Measurements from ENCODE around the gene C16orf87.
A peak's percentile ranks its signal among the peaks of the same experiment; 100 is the strongest.
"Not testable (repeated sequence)": the region's sequence is repeated elsewhere in the genome, so short reads cannot be mapped to it uniquely, and the experiment has no call there.

The C16orf87 gene

GRCh38 chr16:46796764-46797269 is 34.2 kb downstream of the C16orf87 start:
- DNase-seq, result no peak

GRCh38 chr16:46793841-46794240 is 37.1 kb downstream of the C16orf87 start:
- no peak for DNase-seq

GRCh38 chr16:46790599-46791270 is 40.2 kb downstream of the C16orf87 start:
- no peak for DNase-seq

- DNase-seq, result peak; percentile 34
Measured at GRCh38 chr16:46789499-46790414, 41.2 kb downstream of the C16orf87 start.

- DNase-seq, result no peak
Measured at GRCh38 chr16:46788891-46789474, 42.0 kb downstream of the C16orf87 start.

GRCh38 chr16:46787909-46788308 is 43.1 kb downstream of the C16orf87 start:
- no peak for DNase-seq

- DNase-seq, result no peak
Measured at GRCh38 chr16:46785076-46785845, 45.7 kb downstream of the C16orf87 start.

GRCh38 chr16:46784569-46784968 is 46.4 kb downstream of the C16orf87 start:
- DNase-seq, result not testable (repeated sequence)

GRCh38 chr16:46783800-46784199 is 47.2 kb downstream of the C16orf87 start:
- no peak for DNase-seq

GRCh38 chr16:46782320-46782719 is 48.7 kb downstream of the C16orf87 start:
- DNase-seq, result no peak

- no peak for DNase-seq
Measured at GRCh38 chr16:46777804-46778203, 53.2 kb downstream of the C16orf87 start.

- DNase-seq, result no peak
Measured at GRCh38 chr16:46775214-46775613, 55.8 kb downstream of the C16orf87 start.

GRCh38 chr16:46774743-46775177 is 56.2 kb downstream of the C16orf87 start:
- no peak for DNase-seq

- DNase-seq, result no peak
Measured at GRCh38 chr16:46772463-46772862, 58.5 kb downstream of the C16orf87 start.

GRCh38 chr16:46768809-46769208 is 62.2 kb downstream of the C16orf87 start:
- peak; percentile 94 for DNase-seq

GRCh38 chr16:46765050-46765449 is 65.9 kb downstream of the C16orf87 start:
- no peak for DNase-seq

- peak; percentile 82 for DNase-seq
Measured at GRCh38 chr16:46763147-46763546, 67.8 kb downstream of the C16orf87 start.

GRCh38 chr16:46762583-46762982 is 68.4 kb downstream of the C16orf87 start:
- DNase-seq, result no peak

GRCh38 chr16:46759309-46759708 is 71.7 kb downstream of the C16orf87 start:
- no peak for DNase-seq

- DNase-seq, result peak; percentile 81
Measured at GRCh38 chr16:46757339-46758050, 73.5 kb downstream of the C16orf87 start.

- DNase-seq, result no peak
Measured at GRCh38 chr16:46756772-46757171, 74.2 kb downstream of the C16orf87 start.

GRCh38 chr16:46753015-46753414 is 78.0 kb downstream of the C16orf87 start:
- DNase-seq, result no peak

Measured in NCI-H1105 (cell line).